SH-SY5Y (cell line): ENCODE results near the gene RANBP3L.

ENCODE experiments used
- GATA2 ChIP-seq: IDR thresholded peaks from 2 replicates; pipeline ENCODE4 v1.6.1; 2011; ENCODE audit warnings: mild to moderate bottlenecking, low read depth, low read length
- GATA3 ChIP-seq: IDR thresholded peaks from 2 replicates; pipeline ENCODE4 v1.6.1; 2011; ENCODE audit warnings: low read depth, mild to moderate bottlenecking, low read length, moderate library complexity

DNA sequence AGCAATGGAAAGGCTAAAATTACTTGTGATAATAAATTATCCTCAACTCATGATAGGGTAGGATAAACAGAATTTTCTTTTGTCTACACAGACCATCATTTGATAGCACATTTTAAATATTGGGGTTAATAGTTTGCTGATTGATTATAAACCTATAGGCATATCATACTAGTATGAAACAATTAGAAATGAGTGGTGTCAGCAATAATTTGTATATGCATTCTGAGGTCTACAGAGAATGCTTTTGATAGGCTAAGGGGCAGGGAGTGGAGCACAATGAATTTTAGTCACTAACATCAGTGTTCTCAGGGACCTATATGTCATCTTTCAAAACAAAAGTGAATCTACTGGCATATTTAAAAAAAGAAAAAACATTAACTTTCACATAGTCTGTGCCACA is 32.2 kb downstream of the RANBP3L start:
- TF ChIP-seq GATA3: no peak
- TF ChIP-seq GATA2: no peak
